GM21723 (cell line): ENCODE measurements around the gene CTXN1.
"Not testable (repeated sequence)": the region's sequence is repeated elsewhere in the genome, so short reads cannot be mapped to it uniquely, and the experiment has no call there.

Source experiments
- ATAC-seq: cut with Tn5 transposase; IDR thresholded peaks from one replicate; pipeline ENCODE4 v1.9.1; 2021; ENCODE audit warnings: mild to moderate bottlenecking, moderate library complexity; ENCODE audit not compliant: unreplicated experiment

CTXN1 gene

DNA sequence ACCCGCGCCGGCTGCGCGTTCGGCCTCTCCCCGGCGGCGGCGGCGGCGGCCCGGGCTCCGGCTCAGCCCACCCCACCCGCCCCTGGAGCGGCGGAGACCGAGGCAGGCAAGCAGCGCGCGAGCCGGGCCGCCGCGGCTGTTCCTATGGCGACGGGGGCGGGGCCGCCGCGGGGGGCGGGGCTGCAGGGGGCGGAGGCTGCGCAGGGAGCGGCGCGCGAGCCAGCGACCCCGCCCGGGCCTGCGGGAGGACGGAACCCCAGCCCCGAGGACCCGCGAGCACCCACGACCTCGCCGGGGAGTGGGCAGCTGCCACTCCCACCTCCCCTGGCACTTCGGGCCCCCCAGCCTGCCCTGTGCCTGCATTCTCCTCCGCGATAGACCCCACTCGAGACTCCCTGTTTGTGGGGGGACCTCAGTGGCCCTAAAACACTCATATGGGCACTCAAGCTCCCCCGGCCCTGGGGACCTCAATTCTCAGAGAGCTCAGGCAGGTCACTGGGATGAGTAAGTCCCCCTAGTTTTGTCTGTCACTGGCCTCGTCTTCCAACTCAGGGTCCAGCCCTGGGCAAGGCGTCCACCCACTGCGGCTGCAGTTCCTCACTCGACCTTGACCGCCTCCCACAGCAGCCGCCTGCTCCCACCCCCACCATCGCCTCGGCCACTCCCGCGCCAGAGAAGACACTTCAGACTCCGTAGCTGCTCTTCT, at the start of gene CTXN1:
Gene CTXN1, minus strand, starts transcription at position 115 of the 706 bp plus-strand sequence. CDS start 597 bp downstream, outside the sequence.
- ATAC-seq = peak; percentile 45

DNA sequence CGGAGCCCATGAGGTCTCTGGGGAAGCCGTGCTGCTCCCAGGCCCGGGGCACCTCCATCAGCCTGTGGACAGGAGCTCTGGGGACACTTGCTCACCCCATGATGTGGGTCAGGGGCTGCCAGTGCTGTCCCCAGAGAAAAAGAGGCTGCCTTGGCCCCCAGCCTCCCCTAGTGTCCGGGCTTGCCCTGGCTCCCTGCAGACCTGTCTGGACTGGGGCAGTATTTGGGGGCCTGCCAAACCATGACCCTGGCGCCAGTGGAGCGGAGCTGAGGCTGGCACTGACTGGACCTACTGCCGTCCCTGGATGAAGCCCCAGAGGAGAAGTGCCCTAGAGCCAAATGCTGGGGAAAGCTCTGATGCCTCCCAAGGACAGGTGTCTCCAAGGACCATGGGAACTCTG, 49.1 kb upstream of the CTXN1 start:
- ATAC-seq = no peak

- no peak for ATAC-seq
These were observed 47.9 kb upstream of the CTXN1 start for GRCh38 chr19:7973883-7974282.

DNA sequence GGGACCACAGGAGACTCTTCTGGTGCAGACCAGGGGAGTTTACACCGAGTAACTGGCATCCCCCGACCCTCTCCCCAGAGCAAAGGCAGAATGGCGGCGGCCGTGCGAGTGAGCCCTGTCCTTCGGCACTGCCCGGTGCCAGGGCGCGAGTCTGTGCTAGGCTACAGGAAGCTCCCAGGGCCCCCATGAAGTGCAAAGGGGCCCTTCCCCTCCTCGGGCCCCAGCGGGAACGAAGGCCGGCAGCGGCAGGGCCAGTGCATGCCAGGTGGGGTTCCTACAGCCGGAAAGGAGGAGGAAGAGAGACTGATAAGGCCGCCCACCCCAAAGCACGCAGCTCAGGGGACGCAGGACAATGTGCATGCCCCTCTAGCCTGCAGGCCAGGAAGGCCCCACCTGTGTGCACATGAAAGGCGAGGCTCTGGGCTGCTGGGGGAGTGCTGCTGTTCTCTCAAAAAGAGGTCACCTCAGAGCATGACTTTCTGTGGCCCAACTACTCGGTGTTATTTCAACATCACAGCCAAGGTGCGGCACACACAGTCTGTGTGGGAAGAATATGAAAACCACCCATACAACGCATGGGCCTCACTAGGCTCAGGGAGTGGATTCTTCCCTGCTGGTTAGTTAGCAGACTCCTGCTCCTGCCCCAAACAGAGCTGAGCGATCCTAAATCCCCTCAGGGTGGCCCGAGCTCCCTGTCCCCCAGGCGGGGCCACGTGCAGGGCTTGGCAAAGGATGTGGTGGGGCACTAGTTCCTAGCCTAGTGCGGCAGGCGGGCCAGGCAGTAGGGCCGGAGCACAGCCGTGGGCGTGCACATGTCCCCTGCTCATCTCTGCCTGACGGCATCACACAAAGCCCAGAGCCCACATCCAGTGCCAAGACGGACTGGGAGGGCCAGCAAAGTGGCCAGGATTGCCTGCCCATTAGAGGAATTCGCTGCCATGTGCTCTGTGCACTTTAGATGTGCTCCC, 45.9 kb upstream of the CTXN1 start:
- ATAC-seq = no peak

GRCh38 chr19:7970716-7971448, 44.9 kb upstream of the CTXN1 start:
- no peak for ATAC-seq

- ATAC-seq = no peak
These were observed 43.6 kb upstream of the CTXN1 start for GRCh38 chr19:7969555-7969939.

- no peak for ATAC-seq
These were observed 43.0 kb upstream of the CTXN1 start for GRCh38 chr19:7968796-7969554.

DNA sequence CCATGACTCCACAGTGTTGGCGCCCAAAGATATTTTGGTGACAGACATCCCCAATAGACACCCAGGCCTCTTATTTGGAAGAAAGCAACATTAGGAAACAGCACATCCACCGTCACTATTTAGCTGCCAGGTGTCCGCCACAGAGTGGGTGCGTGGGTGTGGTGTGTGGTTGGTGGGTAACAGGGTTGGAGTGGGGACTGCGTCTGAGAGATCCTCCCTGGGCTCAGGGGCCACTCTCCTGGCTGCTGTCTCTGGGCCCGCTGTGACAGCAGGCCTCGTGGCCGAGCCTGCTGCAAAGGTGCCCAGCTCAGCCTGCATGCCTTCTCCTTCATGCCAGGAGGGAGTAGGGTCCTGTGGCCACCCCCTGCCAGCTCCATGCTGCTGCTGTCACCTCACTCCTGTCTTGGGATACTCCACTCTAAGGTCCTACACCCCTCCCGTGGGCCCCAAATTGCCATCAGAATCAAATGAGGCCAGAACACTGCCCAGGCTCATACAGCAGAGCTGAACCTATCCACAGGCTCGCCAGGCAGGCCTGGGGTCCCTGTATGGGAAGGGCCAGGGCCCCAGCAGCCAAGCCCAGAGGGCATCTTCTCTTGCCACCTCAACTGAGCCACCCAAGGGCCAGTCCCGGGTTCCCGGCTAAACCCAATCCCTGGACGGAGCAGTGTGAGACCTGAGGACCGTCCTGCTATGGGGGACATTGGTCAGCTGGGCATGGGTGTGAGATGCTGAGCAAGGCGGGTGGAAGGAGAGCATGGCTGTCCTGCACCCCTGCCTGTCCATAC, 42.3 kb upstream of the CTXN1 start:
- ATAC-seq = no peak

- ATAC-seq = no peak
These were observed 40.2 kb upstream of the CTXN1 start for GRCh38 chr19:7965921-7966665.

DNA sequence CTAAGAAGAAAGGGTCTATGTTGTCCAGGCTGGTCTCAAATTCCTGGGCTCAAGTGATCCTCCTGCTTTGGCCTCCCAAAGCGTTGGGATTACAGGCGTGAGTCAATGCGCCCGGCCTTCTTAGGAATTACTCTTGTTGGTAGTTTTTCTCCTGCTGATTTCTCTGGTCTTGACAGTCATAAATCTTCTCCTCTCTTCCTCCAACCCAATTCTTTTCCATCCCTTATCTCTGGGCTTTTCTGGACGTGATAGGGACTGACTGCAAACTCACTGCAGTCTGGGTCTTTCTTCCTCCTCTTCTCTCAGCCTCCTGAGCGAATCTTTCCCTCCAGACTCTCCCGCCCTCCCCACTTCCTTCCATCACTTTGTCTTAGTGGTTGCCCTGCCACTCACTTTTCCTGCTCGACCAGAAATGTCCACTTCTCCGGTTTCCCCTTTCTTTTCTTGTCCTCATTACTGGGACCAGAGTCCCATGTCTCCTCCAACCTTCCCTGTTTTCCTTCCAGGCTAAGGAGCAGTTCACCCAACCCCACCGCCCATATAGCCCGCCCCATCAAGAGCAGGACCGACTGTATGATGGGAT, 39.4 kb upstream of the CTXN1 start:
- no peak for ATAC-seq

DNA sequence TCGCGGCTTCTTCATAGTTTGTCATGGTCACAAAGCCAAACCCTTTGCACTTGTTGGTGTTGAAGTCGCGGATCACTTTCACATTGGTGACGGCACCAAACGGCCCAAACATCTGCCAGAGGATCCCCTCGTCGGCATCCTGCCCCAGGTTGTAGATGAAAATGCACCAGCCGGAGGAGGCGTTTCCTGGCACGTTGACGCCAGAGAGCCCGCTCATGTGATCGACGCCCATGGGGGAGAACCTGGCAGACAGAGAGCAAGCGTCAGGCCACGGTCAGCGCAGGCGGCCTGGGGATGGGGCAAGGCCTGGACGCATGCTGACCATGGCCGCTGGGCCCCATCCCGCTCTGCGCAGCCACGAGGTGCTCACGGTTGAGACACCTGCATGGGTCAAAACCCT, 37.6 kb upstream of the CTXN1 start:
- ATAC-seq = no peak

- ATAC-seq = no peak
These were observed 36.8 kb upstream of the CTXN1 start for GRCh38 chr19:7962644-7963268.

DNA sequence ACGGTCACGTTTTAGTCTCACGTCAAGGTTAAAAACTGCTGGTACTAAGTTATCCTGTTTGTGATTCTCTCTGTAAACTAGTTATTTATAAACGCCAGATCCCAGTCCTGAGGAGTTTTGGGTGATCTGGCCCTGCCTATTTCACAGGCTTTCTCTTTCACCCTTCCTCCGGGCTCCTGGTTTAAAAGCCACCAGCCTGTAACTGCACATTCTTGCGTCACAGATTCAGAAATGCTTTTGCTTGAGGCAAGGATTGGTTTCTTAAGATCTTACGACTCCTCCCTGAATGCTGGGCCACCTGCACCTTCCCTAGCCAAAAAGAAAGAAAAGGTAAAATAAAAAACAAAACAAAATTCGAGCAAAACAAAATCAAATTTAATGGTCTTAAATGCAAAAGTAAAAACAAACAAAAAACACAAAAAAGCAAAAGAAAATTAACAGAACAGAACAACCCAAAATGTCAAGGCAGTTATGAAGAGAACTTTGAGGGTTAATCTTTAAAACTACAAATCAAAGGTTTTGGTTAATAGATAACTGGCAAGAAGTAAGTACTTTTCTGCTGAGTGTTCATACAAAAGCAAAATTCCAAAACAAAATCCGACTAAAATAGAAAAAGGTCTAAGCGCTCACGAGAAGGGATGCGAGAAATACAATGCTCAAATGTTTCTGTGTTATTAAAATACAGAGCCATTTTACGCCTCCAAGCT, 36.1 kb upstream of the CTXN1 start:
- no peak for ATAC-seq

DNA sequence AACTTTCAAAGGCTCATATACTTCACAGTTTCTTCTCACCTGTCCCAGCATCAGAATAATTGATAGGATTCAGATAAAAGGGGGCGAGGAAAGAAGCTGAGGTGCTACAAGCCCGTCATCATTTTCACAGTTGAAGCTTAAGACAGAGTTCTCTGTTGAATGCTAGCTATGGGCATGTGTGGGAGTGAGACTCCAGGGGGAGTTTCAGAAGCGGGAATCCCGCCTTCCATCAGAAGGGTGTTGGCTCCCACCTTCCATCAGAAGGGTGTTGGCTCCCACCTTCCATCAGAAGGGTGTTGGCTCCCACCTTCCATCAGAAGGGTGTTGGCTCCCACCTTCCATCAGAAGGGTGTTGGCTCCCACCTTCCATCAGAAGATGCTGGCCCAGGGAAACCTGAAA, 35.1 kb upstream of the CTXN1 start:
- not testable (repeated sequence) for ATAC-seq

DNA sequence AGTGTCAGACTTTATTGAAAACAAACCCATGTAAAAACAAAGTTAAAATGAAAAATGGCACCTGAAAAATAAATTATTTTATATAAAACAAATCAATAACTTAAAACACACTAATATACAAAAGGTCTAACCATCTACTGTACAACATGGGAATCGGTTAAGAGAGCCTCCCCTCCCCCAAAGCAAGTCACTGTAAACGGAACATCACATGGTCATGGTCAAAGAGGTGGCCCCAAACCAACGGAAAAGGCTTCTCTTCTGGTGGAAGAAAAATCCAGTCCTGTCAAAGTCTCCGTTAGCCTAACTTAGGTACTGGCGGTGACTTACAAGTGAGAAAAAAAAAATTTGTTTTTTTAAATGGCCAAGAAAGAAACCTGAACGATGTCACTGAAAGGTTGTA, 33.3 kb upstream of the CTXN1 start:
- ATAC-seq = no peak

- ATAC-seq = no peak
These were observed 29.8 kb upstream of the CTXN1 start for GRCh38 chr19:7955696-7956095.

DNA sequence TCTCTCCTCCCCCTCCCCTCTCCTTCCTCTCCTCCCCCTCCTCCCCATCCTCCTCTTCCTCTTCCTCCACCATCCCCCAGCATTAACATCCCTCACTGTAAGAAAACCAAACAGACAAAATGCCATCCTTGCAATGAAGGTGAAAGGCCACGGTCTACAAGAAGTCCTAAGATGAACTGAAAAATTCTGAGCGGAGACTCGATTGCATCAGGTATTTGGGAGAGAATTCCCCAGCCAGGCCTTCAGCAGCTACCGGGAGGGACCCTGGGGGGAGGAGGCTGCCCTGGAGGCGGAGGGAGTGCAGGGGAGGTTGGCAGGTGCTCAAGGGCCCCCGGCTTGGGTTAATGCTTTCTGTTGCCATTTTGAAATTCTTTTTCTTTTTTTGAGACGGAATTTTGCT, 27.6 kb upstream of the CTXN1 start:
- no peak for ATAC-seq

GRCh38 chr19:7953060-7953459, 27.1 kb upstream of the CTXN1 start:
- ATAC-seq = no peak
